ENCODE data around the gene GRAMD1B. TPM values are rescaled to one million over a fixed set of nuclear protein-coding genes. Genes with fewer than 3 reads are reported as not detected.

GRAMD1B gene
- polyA plus RNA-seq, 2 of the 4 experiments (the other 2 are of a cell fraction) = 55.5 to 108 TPM

DNA sequence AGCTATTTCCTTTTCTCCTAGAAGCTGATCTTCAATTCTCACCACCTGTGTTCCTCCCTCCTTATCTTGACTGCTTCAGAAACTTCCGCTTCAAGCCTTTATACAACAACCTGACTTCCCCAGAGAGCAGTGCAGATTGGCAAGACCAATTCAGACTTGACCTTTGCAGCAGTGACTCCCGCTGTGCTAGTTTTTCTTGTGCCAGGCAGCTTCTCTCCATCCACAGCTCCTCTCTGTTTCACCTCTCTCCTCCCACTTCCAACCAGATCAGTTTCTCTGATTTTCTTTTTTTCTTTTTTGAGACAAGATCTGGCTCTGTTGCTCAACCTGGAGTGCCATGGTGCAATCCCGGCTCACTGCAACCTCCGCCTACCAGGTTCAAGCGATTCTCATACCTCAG is 74.3 kb downstream of the GRAMD1B start:
- DNase-seq (ENCODE audit: low read depth in 1 of 2, low spot score in 1 of 2) (no peak), ATAC-seq (no peak), FAIRE-seq (no peak)
- Histone ChIP-seq H3K4me3 (no peak overlapping the region), H3K4me1 (0 out of 3 replicates have a peak, but pooled peaks cover 14% of the 10 kb centered on the region), H3K9me3 (no peaks in the 10 kb centered on the region), H3K27ac (no peak overlapping the region), H3K4me2 (no peak overlapping the region)
- TF ChIP-seq FOSL2 (IDR thresholded peaks at IDR 0.05) (no peak), FOSL2 (CRISPR knock-in tag; IDR thresholded peaks at IDR 0.05) (no peak), JUN (IDR thresholded peaks at IDR 0.05) (no peak), GATA3 (IDR thresholded peaks at IDR 0.05; ENCODE audit: borderline replicate concordance) (no peak), HOXB5 (CRISPR knock-in tag; IDR thresholded peaks at IDR 0.05) (no peak), HEYL (CRISPR knock-in tag; IDR thresholded peaks at IDR 0.05) (no peak), HOXA7 (CRISPR knock-in tag; IDR thresholded peaks at IDR 0.05) (no peak), EHMT2 (IDR thresholded peaks at IDR 0.05; ENCODE audit: low read depth) (no peak), RNF2 (IDR thresholded peaks at IDR 0.05; ENCODE audit: borderline replicate concordance, low read depth) (no peak), CBX8 (IDR thresholded peaks at IDR 0.05) (no peak), EHF (CRISPR knock-in tag; IDR thresholded peaks at IDR 0.05) (no peak), ESRRA (IDR thresholded peaks at IDR 0.05; ENCODE audit: borderline replicate concordance, low read length) (no peak), MYC (IDR thresholded peaks at IDR 0.05; ENCODE audit: borderline replicate concordance, low read length) (no peak), POLR2AphosphoS2 (conservative IDR thresholded peaks at IDR 0.05; ENCODE audit: low read length) (no peak), POLR2A (IDR thresholded peaks at IDR 0.05; ENCODE audit: low read length) (no peak), NFE2L2 (conservative IDR thresholded peaks at IDR 0.05; ENCODE audit: low read length) (no peak), SREBF2 (IDR thresholded peaks at IDR 0.05) (no peak), ZC3H11A (IDR thresholded peaks at IDR 0.05) (no peak), ZFP36 (IDR thresholded peaks at IDR 0.05; ENCODE audit: borderline replicate concordance, partially characterized antibody) (no peak)
- TF ChIP-seq, protein P1, sequence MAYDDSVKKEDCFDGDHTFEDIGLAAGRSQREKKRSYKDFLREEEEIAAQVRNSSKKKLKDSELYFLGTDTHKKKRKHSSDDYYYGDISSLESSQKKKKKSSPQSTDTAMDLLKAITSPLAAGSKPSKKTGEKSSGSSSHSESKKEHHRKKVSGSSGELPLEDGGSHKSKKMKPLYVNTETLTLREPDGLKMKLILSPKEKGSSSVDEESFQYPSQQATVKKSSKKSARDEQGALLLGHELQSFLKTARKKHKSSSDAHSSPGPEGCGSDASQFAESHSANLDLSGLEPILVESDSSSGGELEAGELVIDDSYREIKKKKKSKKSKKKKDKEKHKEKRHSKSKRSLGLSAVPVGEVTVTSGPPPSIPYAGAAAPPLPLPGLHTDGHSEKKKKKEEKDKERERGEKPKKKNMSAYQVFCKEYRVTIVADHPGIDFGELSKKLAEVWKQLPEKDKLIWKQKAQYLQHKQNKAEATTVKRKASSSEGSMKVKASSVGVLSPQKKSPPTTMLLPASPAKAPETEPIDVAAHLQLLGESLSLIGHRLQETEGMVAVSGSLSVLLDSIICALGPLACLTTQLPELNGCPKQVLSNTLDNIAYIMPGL (CRISPR knock-in tag; IDR thresholded peaks at IDR 0.05; ENCODE audit: borderline replicate concordance) = no peak
- WGBS (ENCODE audit: missing lambda C conversion rate) = over 99% methylated on average over 5 of the region's 5 CpGs
- POLR2A ChIA-PET = no interaction called here
- CTCF ChIA-PET = interaction anchor here (1.0 to 1.8 kb wide), 4 partner anchors 10 to 97 kb away, joined by 3 to 6 read pairs (median 4); no protein-coding TSS in a partner anchor

DNA sequence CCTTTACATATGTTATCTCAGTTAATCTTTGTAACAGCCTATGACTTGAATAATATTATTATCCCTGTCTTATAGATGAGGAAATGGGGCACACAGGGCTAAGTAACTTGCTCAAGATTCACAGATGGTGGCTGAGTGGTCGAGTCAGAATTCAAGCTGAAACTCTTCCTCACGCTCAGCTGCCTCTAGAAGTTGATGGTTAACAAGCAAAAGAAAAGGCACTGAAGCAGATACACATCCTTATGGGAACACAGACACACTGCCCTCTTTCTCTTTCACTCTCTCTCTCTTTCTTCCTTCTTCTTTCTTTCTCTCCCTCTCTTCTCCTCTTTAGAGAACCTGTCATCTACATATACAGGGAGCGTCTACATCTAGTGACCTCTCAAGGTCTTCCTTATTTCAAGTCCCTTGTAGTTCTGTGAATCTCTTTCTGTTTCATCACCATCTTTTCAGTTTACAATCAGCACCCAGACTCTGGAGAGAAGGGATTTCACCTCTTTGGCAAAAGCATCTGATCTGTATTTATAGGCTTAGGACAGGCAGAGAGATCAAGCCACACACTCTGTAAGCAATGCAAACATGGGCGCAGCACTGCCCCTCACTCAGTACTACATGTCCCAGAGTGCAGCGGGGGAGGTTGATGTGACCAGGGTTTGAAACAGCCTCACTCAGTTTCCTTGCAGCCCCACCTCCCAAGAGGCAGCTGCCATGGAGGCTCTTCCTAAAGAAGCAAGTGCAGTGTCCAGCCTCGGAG is 75.7 kb downstream of the GRAMD1B start:
- ATAC-seq (peak in 1 of 2 experiments; percentile 21; a peak in 1 of 6 replicates), DNase-seq (ENCODE audit: low read depth in 1 of 2, low spot score in 1 of 2) (no peak), FAIRE-seq (no peak)
- POLR2A ChIA-PET = no interaction called here
- WGBS (ENCODE audit: missing lambda C conversion rate) = 73% methylated on average over 6 of the region's 6 CpGs
- TF ChIP-seq SREBF2 (IDR thresholded peaks at IDR 0.05) (no peak), TFCP2L1 (CRISPR knock-in tag; IDR thresholded peaks at IDR 0.05) (no peak), EHF (CRISPR knock-in tag; IDR thresholded peaks at IDR 0.05) (no peak)
- TF ChIP-seq, protein P1 (CRISPR knock-in tag; IDR thresholded peaks at IDR 0.05; ENCODE audit: borderline replicate concordance) = no peak
- H3K9me3 ChIP-seq = no peaks in the 10 kb centered on the region
- CTCF ChIA-PET = no interaction called here
- no peak overlapping the region for H3K4me3 ChIP-seq
- H3K4me2 ChIP-seq = no peak overlapping the region
- H3K27ac ChIP-seq = no peak overlapping the region
- peaks cover 19% of the 10 kb centered on the region; the same call in 1 of the 3 replicates for H3K4me1 ChIP-seq

DNA sequence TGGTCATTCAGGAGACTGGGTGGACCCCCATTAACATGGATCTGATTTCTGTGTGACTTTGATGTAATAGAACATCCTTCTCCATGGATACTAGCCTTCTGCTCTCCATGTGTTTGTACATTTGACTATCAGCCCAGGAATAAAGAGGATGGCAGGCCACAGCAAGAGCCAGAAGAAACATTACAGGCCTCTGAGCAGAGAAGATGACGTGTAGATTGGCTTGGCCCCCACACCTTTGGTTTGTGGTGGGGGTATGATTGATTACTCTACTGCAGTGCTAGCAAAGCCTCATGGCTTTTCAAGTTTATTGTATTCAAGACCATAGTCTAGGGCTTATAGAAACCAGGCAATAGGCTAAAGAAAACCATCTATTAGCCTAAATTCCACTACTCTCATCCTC is 77.0 kb downstream of the GRAMD1B start:
- Histone ChIP-seq H3K4me2 (no peak overlapping the region), H3K9me3 (no peaks in the 10 kb centered on the region), H3K4me1 (peaks cover 23% of the 10 kb centered on the region; the same call in 1 of the 3 replicates), H3K4me3 (no peak overlapping the region), H3K27ac (no peak overlapping the region)
- whole genome bisulfite sequencing (ENCODE audit: missing lambda C conversion rate) = 88% methylated on average over 1 of the region's 1 CpG
- FAIRE-seq = no peak
- no peak for ATAC-seq
- TF ChIP-seq CBX2 (IDR thresholded peaks at IDR 0.05; ENCODE audit: borderline replicate concordance, low read depth) (no peak), JUNB (IDR thresholded peaks at IDR 0.05) (no peak), HDAC2 (IDR thresholded peaks at IDR 0.05) (no peak), MYC (IDR thresholded peaks at IDR 0.05; ENCODE audit: borderline replicate concordance, low read length) (no peak), RARB (CRISPR knock-in tag; IDR thresholded peaks at IDR 0.05) (no peak), ZC3H11A (IDR thresholded peaks at IDR 0.05) (no peak), HOXB5 (CRISPR knock-in tag; IDR thresholded peaks at IDR 0.05) (no peak), EHF (CRISPR knock-in tag; IDR thresholded peaks at IDR 0.05) (no peak), MAFK (IDR thresholded peaks at IDR 0.05; ENCODE audit: partially characterized antibody) (no peak)
- ChIA-PET POLR2A (no interaction called here), CTCF (no interaction called here)
- DNase-seq (ENCODE audit: low read depth in 1 of 2, low spot score in 1 of 2) = no peak
